Measurements from ENCODE around the gene THUMPD3.

DNA sequence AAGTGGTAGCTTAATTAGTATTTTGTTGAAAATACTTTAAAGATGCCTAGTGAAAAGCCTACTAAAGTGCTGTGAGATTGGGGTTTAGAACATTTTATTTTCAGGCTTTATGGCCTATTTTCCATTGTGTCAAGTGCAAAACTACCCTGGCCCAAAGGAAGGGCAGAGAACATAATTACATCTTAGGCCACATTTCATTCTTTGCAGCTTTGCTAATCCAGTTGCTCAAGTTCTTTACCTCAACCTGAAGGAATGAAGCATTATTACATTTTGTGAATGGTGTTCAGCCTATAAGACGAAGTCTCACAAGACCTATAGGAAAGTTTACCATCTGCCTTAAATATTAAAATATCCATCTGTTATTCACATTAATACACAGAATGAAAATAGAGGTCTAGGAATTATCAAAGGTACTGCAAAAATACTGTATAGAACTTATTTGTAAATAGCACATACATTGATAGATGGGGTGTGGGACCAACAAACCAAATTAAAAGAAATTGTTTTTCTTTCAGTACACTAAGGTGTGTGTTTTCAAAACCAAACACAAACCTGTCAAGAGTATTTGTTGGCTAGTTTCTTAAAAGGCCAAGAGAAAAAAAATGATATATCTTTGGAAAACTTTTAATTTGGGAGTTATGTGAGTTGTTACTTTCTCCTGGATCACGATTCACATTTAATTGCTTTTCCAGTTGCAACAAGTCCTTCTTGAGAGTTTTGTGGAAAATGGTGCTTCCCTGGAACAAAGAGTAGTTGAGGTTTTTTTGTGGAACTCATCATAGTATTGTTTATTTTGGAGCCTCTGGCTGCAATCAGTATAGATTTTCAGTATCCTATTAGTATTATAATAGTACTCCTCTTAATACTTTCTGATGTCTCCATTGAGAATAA, 22.6 kb downstream of the THUMPD3 start:
- TF ChIP-seq, protein P1, sequence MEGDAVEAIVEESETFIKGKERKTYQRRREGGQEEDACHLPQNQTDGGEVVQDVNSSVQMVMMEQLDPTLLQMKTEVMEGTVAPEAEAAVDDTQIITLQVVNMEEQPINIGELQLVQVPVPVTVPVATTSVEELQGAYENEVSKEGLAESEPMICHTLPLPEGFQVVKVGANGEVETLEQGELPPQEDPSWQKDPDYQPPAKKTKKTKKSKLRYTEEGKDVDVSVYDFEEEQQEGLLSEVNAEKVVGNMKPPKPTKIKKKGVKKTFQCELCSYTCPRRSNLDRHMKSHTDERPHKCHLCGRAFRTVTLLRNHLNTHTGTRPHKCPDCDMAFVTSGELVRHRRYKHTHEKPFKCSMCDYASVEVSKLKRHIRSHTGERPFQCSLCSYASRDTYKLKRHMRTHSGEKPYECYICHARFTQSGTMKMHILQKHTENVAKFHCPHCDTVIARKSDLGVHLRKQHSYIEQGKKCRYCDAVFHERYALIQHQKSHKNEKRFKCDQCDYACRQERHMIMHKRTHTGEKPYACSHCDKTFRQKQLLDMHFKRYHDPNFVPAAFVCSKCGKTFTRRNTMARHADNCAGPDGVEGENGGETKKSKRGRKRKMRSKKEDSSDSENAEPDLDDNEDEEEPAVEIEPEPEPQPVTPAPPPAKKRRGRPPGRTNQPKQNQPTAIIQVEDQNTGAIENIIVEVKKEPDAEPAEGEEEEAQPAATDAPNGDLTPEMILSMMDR (IDR thresholded peaks at IDR 0.05), result no peak
- TF ChIP-seq POLR2A (IDR thresholded peaks at IDR 0.05), result no peak
